ENCODE measurements around the gene USP31.
"Not testable (repeated sequence)": the region's sequence is repeated elsewhere in the genome, so short reads cannot be mapped to it uniquely, and the experiment has no call there.

The USP31 gene

GRCh38 chr16:23110257-23110899, 38.9 kb downstream of the USP31 start:
- no peak for TF ChIP-seq POLR2A (IDR thresholded peaks at IDR 0.05; ENCODE audit: low read depth, low read length)
- DNase-seq (ENCODE audit: insufficient read length, low spot score), result no peak

GRCh38 chr16:23107936-23108335, 41.3 kb downstream of the USP31 start:
- no peak for TF ChIP-seq POLR2A (IDR thresholded peaks at IDR 0.05; ENCODE audit: low read depth, low read length)
- DNase-seq (ENCODE audit: insufficient read length, low spot score), result no peak
- no peak for FAIRE-seq

More at GRCh38 chr16:23110257-23110899, 38.9 kb downstream of the USP31 start:
- FAIRE-seq, result no peak

GRCh38 chr16:23107117-23107516, 42.1 kb downstream of the USP31 start:
- DNase-seq (ENCODE audit: insufficient read length, low spot score) (no peak), FAIRE-seq (no peak)
- TF ChIP-seq POLR2A (IDR thresholded peaks at IDR 0.05; ENCODE audit: low read depth, low read length), result no peak

- TF ChIP-seq POLR2A (IDR thresholded peaks at IDR 0.05; ENCODE audit: low read depth, low read length), result no peak
- DNase-seq (ENCODE audit: insufficient read length, low spot score) (no peak), FAIRE-seq (no peak)
These were observed 43.9 kb downstream of the USP31 start for GRCh38 chr16:23105309-23105708.

- DNase-seq (ENCODE audit: insufficient read length, low spot score) (no peak), FAIRE-seq (no peak)
- no peak for TF ChIP-seq POLR2A (IDR thresholded peaks at IDR 0.05; ENCODE audit: low read depth, low read length)
These were observed 45.0 kb downstream of the USP31 start for GRCh38 chr16:23104032-23104955.

GRCh38 chr16:23103603-23104002, 45.6 kb downstream of the USP31 start:
- no peak for TF ChIP-seq POLR2A (IDR thresholded peaks at IDR 0.05; ENCODE audit: low read depth, low read length)
- FAIRE-seq (no peak), DNase-seq (ENCODE audit: insufficient read length, low spot score) (no peak)

GRCh38 chr16:23101012-23101550, 48.2 kb downstream of the USP31 start:
- no peak for FAIRE-seq
- TF ChIP-seq POLR2A (IDR thresholded peaks at IDR 0.05; ENCODE audit: low read depth, low read length), result no peak
- no peak for DNase-seq (ENCODE audit: insufficient read length, low spot score)

- not testable (repeated sequence) for FAIRE-seq; DNase-seq (ENCODE audit: insufficient read length, low spot score)
These were observed 52.8 kb downstream of the USP31 start for GRCh38 chr16:23096450-23096849.

- DNase-seq (ENCODE audit: insufficient read length, low spot score); FAIRE-seq: not testable (repeated sequence)
These were observed 55.1 kb downstream of the USP31 start for GRCh38 chr16:23094136-23094535.

GRCh38 chr16:23092801-23093117, 56.5 kb downstream of the USP31 start:
- no peak for TF ChIP-seq POLR2A (IDR thresholded peaks at IDR 0.05; ENCODE audit: low read depth, low read length)
- FAIRE-seq, result no peak
- DNase-seq (ENCODE audit: insufficient read length, low spot score), result no peak

GRCh38 chr16:23092072-23092800, 57.0 kb downstream of the USP31 start:
- DNase-seq (ENCODE audit: insufficient read length, low spot score) (no peak), FAIRE-seq (no peak)
- TF ChIP-seq POLR2A (IDR thresholded peaks at IDR 0.05; ENCODE audit: low read depth, low read length), result no peak

GRCh38 chr16:23089111-23089510, 60.1 kb downstream of the USP31 start:
- no peak for TF ChIP-seq POLR2A (IDR thresholded peaks at IDR 0.05; ENCODE audit: low read depth, low read length)
- FAIRE-seq, result no peak
- DNase-seq (ENCODE audit: insufficient read length, low spot score), result no peak

GRCh38 chr16:23088018-23088417, 61.2 kb downstream of the USP31 start:
- no peak for DNase-seq (ENCODE audit: insufficient read length, low spot score)
- no peak for TF ChIP-seq POLR2A (IDR thresholded peaks at IDR 0.05; ENCODE audit: low read depth, low read length)
- no peak for FAIRE-seq

- no peak for FAIRE-seq
- no peak for DNase-seq (ENCODE audit: insufficient read length, low spot score)
- no peak for TF ChIP-seq POLR2A (IDR thresholded peaks at IDR 0.05; ENCODE audit: low read depth, low read length)
These were observed 63.3 kb downstream of the USP31 start for GRCh38 chr16:23085949-23086348.

All from H54 (cell line).